ENCODE measurements around the gene ZNF691. TPM values are rescaled to one million over a fixed set of nuclear protein-coding genes. Genes with fewer than 3 reads are reported as not detected.
"Not testable (repeated sequence)": the region's sequence is repeated elsewhere in the genome, so short reads cannot be mapped to it uniquely, and the experiment has no call there.

ZNF691 gene
- total RNA-seq, 1 donor from 2014 or later: 9.3 TPM

DNA sequence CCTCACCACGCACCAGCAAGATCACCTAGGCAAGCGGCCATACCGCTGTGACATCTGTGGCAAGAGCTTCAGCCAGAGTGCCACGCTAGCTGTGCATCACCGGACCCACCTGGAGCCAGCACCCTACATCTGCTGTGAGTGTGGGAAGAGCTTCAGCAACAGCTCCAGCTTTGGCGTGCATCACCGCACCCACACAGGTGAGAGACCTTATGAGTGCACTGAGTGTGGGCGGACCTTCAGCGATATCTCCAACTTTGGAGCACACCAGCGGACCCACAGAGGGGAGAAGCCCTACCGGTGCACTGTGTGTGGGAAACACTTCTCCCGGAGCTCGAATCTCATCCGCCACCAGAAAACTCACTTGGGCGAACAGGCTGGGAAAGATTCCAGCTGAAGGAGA, 5.0 kb downstream of the ZNF691 start:
- DNase-seq (ENCODE audit: extremely low spot score in 2 of 2): no peak
- intact Hi-C loops (cut with DNase I): no loop called here
- H3K4me1 ChIP-seq: peaks cover 33% of the 10 kb centered on the region
- no peak overlapping the region for H3K27ac ChIP-seq
- no peaks in the 10 kb centered on the region for H3K9me3 ChIP-seq
- H3K36me3 ChIP-seq: peaks cover 0 to 28% of the 10 kb centered on the region in 2 donors
- H3K4me3 ChIP-seq: no peak overlapping the region
- TF ChIP-seq POLR2A (IDR thresholded peaks at IDR 0.05): no peak
- TF ChIP-seq POLR2AphosphoS5 (IDR thresholded peaks at IDR 0.05; ENCODE audit: insufficient read depth in 1 of 2, low read depth in 1 of 2): no peak
- TF ChIP-seq, protein P1, sequence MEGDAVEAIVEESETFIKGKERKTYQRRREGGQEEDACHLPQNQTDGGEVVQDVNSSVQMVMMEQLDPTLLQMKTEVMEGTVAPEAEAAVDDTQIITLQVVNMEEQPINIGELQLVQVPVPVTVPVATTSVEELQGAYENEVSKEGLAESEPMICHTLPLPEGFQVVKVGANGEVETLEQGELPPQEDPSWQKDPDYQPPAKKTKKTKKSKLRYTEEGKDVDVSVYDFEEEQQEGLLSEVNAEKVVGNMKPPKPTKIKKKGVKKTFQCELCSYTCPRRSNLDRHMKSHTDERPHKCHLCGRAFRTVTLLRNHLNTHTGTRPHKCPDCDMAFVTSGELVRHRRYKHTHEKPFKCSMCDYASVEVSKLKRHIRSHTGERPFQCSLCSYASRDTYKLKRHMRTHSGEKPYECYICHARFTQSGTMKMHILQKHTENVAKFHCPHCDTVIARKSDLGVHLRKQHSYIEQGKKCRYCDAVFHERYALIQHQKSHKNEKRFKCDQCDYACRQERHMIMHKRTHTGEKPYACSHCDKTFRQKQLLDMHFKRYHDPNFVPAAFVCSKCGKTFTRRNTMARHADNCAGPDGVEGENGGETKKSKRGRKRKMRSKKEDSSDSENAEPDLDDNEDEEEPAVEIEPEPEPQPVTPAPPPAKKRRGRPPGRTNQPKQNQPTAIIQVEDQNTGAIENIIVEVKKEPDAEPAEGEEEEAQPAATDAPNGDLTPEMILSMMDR (IDR thresholded peaks at IDR 0.05): no peak
- H3K27me3 ChIP-seq: no peaks in the 10 kb centered on the region

DNA sequence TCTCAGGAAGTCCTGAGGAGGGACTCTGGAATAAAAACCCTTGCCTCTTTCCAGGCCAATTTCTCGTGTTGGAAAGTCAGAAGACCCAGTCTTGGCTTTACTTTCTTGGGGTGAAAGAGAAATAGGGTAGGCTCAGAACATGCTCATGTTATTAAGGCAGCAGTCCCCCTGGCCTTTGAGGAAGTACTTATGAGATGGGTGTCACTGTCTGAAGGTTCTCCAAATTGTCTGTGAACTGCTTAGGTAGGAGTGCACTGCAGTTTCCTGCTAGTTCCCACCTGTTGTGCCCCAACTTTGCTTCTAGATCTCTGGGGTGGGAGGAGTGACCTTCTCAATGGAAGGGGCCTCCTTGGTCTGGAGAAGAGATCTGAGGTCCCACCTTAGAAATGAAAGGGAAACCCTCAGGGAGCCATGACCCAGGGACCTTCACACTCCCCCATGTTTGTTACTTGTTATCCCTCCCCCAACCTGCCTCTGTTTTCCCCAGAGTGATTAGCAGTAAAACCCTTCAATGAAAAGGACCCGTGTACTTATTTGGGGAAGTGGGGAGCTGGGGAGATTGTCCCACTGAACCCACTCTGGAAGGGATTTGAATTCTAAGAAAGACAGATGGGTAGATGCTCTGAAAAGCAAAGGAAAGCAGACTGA, 5.7 kb downstream of the ZNF691 start:
- TF ChIP-seq, protein P1 (IDR thresholded peaks at IDR 0.05): no peak
- TF ChIP-seq POLR2AphosphoS5 (IDR thresholded peaks at IDR 0.05; ENCODE audit: insufficient read depth in 1 of 2, low read depth in 1 of 2) (no peak), POLR2A (IDR thresholded peaks at IDR 0.05) (no peak)
- Histone ChIP-seq H3K36me3 (peaks cover 0 to 28% of the 10 kb centered on the region in 2 donors), H3K9me3 (no peaks in the 10 kb centered on the region), H3K27ac (no peak overlapping the region), H3K4me1 (peaks cover 28% of the 10 kb centered on the region), H3K27me3 (no peaks in the 10 kb centered on the region), H3K4me3 (no peak overlapping the region)
- no peak for DNase-seq (ENCODE audit: extremely low spot score in 2 of 2)
- intact Hi-C loops (cut with DNase I): no loop called here

DNA sequence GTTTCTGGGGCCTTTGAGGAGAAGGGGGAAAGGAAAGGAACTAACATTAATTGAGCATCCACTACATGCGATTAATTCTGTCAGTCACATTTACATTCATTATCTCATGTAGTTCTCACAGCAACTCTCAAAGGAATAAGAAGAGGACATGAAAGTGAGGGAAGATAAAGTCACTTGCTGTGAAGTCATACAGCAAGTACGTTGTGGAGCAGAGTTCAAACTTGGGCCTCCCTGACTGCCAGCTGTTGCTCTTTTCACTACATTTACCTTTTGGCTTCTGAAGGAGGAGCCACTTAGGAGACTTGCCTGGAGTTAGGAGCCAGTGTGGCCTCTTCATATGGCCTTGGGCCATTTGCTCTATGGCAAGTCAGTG, 6.2 kb downstream of the ZNF691 start:
- Histone ChIP-seq H3K36me3 (peaks cover 0 to 28% of the 10 kb centered on the region in 2 donors), H3K27ac (no peak overlapping the region), H3K4me1 (peaks cover 23% of the 10 kb centered on the region), H3K27me3 (no peaks in the 10 kb centered on the region), H3K4me3 (no peak overlapping the region), H3K9me3 (no peaks in the 10 kb centered on the region)
- no peak for DNase-seq (ENCODE audit: extremely low spot score in 2 of 2)
- TF ChIP-seq POLR2AphosphoS5 (IDR thresholded peaks at IDR 0.05; ENCODE audit: insufficient read depth in 1 of 2, low read depth in 1 of 2) (no peak), POLR2A (IDR thresholded peaks at IDR 0.05) (no peak)
- TF ChIP-seq, protein P1 (IDR thresholded peaks at IDR 0.05): no peak
- intact Hi-C loops (cut with DNase I): no loop called here

DNA sequence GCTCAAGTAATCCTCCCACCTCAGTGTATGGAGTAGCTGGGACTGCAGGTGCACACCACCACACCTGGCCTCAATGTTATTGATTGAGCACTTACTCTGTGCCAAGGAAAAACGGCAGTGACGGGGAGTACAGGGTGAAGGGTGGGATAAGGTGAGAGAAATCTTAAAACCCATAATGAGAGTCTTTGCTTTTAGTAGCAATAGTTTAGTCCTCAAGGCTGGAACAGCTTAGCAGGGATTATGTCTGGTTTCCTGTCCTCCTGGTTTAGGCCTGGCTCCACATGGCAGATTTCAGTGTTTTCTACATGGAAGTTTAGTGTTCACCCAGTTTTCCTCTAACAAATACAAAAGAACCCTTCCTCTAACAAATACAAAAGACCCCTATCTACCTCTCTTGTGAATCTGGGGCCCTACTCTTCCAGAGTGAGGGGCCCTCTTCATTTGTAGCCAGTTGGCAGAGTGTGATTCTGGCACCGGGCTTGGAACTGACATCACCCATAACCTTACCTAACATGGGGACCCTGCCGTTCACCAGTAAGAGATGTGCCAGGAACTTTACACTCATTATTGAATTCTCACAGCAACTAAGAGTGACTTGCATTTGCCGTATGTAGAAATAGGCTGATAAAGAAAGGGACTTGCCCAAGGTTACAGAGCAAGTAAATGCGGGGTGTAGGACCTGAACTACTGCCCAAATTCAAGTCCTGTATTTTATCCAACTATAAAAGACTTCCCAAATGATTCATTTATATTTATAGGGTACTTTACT, 6.9 kb downstream of the ZNF691 start:
- intact Hi-C loops (cut with DNase I): no loop called here
- peaks cover 0 to 28% of the 10 kb centered on the region in 2 donors for H3K36me3 ChIP-seq

DNA sequence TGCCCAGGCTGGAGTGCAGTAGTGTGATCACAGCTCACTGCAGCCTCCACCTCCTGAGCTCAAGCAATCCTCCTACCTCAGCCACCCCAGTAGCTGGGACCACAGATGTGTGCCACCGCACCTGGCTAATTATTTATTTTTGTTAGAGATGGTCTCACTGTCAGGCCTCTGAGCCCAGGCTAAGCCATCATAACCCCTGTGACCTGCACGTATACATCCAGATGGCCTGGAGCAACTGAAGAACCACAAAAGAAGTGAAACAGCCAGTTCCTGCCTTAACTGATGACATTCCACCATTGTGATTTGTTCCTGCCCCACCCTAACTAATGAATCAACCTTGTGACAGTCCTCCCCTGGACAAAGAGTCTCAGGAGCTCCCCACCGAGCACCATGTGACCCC, 10.1 kb downstream of the ZNF691 start:
- H3K27ac ChIP-seq; H3K4me3 ChIP-seq; H3K27me3 ChIP-seq; DNase-seq (ENCODE audit: extremely low spot score in 2 of 2); intact Hi-C loops (cut with DNase I); H3K9me3 ChIP-seq: not testable (repeated sequence)
- Histone ChIP-seq H3K4me1 (peaks cover 16% of the 10 kb centered on the region), H3K36me3 (peaks cover 0 to 10% of the 10 kb centered on the region in 2 donors)

More for the DNA sequence above, 6.9 kb downstream of the ZNF691 start:
- no peaks in the 10 kb centered on the region for H3K27me3 ChIP-seq
- no peak overlapping the region for H3K4me3 ChIP-seq
- peaks cover 16% of the 10 kb centered on the region for H3K4me1 ChIP-seq
- no peak overlapping the region for H3K27ac ChIP-seq
- TF ChIP-seq, protein P1 (IDR thresholded peaks at IDR 0.05): no peak
- no peak for TF ChIP-seq POLR2AphosphoS5 (IDR thresholded peaks at IDR 0.05; ENCODE audit: insufficient read depth in 1 of 2, low read depth in 1 of 2)
- no peak for TF ChIP-seq POLR2A (IDR thresholded peaks at IDR 0.05)
- DNase-seq (ENCODE audit: extremely low spot score in 2 of 2): no peak
- no peaks in the 10 kb centered on the region for H3K9me3 ChIP-seq

DNA sequence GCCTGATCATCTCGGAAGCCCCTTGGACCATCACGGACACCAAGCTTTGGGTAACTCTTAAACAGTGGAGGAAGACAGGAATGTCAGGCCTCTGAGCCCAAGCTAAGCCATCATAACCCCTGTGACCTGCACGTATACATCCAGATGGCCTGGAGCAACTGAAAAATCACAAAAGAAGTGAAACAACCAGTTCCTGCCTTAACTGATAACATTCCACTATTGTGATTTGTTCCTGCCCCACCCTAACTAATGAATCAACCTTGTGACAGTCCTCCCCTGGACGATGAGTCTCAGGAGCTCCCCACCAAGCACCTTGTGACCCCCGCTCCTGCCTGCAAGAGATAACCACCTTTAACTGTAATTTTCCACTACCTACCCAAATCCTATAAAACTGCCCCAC, 13.0 kb downstream of the ZNF691 start:
- DNase-seq (ENCODE audit: extremely low spot score in 2 of 2); H3K4me3 ChIP-seq; H3K4me1 ChIP-seq; H3K27me3 ChIP-seq; intact Hi-C loops (cut with DNase I); H3K27ac ChIP-seq; H3K9me3 ChIP-seq; H3K36me3 ChIP-seq: not testable (repeated sequence)
